H1 (cell line): ENCODE measurements around the gene PDE8B. TPM values are rescaled to one million over a fixed set of nuclear protein-coding genes. Genes with fewer than 3 reads are reported as not detected.

Source experiments
- CTCF ChIA-PET: fragments of 300-600 bp; sonication (Branson Sonifier 250); formaldehyde crosslinking; loops from one replicate; lab custom pipeline; 2021; ENCODE audit not compliant: partially characterized antibody; lab: Charles Lee
- POLR2A ChIA-PET: fragments of 300-600 bp; sonication (Branson Sonifier 250); formaldehyde crosslinking; loops from one replicate; lab custom pipeline; 2021; ENCODE audit warnings: inconsistent platforms; ENCODE audit not compliant: partially characterized antibody; lab: Charles Lee
- DNase-seq, 2 experiments: peaks; one replicate each; pipeline versions ENCODE4 v3.0.0 to v3.0.0-alpha.2; 2010 to 2022; ENCODE audit warnings: low spot score in 2 of 2, low read depth in 1 of 2, mixed read lengths in 1 of 2
- FAIRE-seq: peaks from 2 replicates; lab custom pipeline; 2011; peaks lifted over from hg19 to GRCh38; lab: Jason Lieb, UNC
- H2AFZ ChIP-seq: 2 replicates; pipeline ENCODE4 v1.8.1; 2012; ENCODE audit warnings: low read length, inconsistent platforms
- H2AK5ac ChIP-seq: 2 replicates; pipeline ENCODE4 v1.6.1; 2013; ENCODE audit warnings: low read depth, low read length
- H2BK120ac ChIP-seq: replicated peaks from 2 replicates; pipeline ENCODE3; 2013; ENCODE audit warnings: low read depth, low read length, inconsistent platforms
- H2BK12ac ChIP-seq: 2 replicates; pipeline ENCODE4 v1.6.1; 2013; ENCODE audit warnings: low read depth, low read length
- H2BK15ac ChIP-seq: 2 replicates; pipeline ENCODE4 v1.6.1; 2013; ENCODE audit warnings: low read length
- H2BK20ac ChIP-seq: 2 replicates; pipeline ENCODE4 v1.6.1; 2013; ENCODE audit warnings: low read length
- H2BK5ac ChIP-seq: 2 replicates; pipeline ENCODE4 v1.6.1; 2013; ENCODE audit warnings: low read depth, low read length
- H3K14ac ChIP-seq: 2 replicates; pipeline ENCODE4 v1.6.1; 2013; ENCODE audit warnings: inconsistent platforms; ENCODE audit not compliant: insufficient read length
- H3K18ac ChIP-seq: 2 replicates; pipeline ENCODE4 v1.6.1; 2013; ENCODE audit warnings: low read length; ENCODE audit errors: extremely low read depth
- H3K23ac ChIP-seq: 2 replicates; pipeline ENCODE4 v1.6.1; 2013; ENCODE audit warnings: inconsistent platforms; ENCODE audit not compliant: insufficient read length
- H3K23me2 ChIP-seq: 2 replicates; pipeline ENCODE4 v1.6.1; 2013; ENCODE audit warnings: low read depth, low read length
- H3K27ac ChIP-seq: 2 replicates; pipeline ENCODE4 v1.6.1; 2011; ENCODE audit warnings: low read depth, low read length, inconsistent platforms
- H3K27me3 ChIP-seq, 4 experiments: replicated peaks in 1 of 4; 1 replicate in 1 of 4; 2 replicates in 3 of 4; pipeline versions ENCODE4 v1.6.1 to v1.8.1; 2011 to 2013; ENCODE audit warnings: low read length in 3 of 4, mild to moderate bottlenecking in 3 of 4, inconsistent platforms in 2 of 4, mixed read lengths in 2 of 4, moderate library complexity in 1 of 4; ENCODE audit not compliant: control insufficient read depth in 3 of 4, insufficient read depth in 3 of 4; ENCODE audit errors: extremely low read depth in 1 of 4
- H3K36me3 ChIP-seq, 4 experiments: 2 replicates each; pipeline versions ENCODE4 v1.6.1 to v1.8.1; 2011 to 2013; ENCODE audit warnings: mild to moderate bottlenecking in 4 of 4, low read length in 3 of 4, moderate library complexity in 2 of 4, control low read depth in 1 of 4, inconsistent platforms in 1 of 4; ENCODE audit not compliant: insufficient read depth in 4 of 4, control insufficient read depth in 2 of 4
- H3K4ac ChIP-seq: replicated peaks from 2 replicates; pipeline ENCODE3; 2013; ENCODE audit warnings: low read length, low read depth, mixed read lengths, inconsistent platforms; ENCODE audit not compliant: insufficient read length
- H3K4me1 ChIP-seq, 4 experiments: replicated peaks in 1 of 4; 1 replicate in 1 of 4; 2 replicates in 3 of 4; pipeline versions ENCODE4 v1.6.1 to v1.8.1; 2011 to 2013; ENCODE audit warnings: low read length in 3 of 4, inconsistent platforms in 2 of 4, mixed read lengths in 1 of 4; ENCODE audit not compliant: insufficient read depth in 4 of 4, control insufficient read depth in 3 of 4
- H3K4me2 ChIP-seq, 2 experiments: 2 replicates each; pipeline versions ENCODE4 v1.6.1 to v1.8.1; 2011 to 2013; ENCODE audit warnings: low read depth in 2 of 2, low read length in 2 of 2, control low read depth in 1 of 2, inconsistent platforms in 1 of 2, mild to moderate bottlenecking in 1 of 2; ENCODE audit not compliant: insufficient read depth in 1 of 2
- H3K4me3 ChIP-seq, 4 experiments: fragments of 200-600, 300-600 bp in 1 of 4; sonication (generic), shearing (Covaris generic), sonication (Bioruptor Twin) in 1 of 4; 2 replicates each; pipeline versions ENCODE4 v1.5.1 to v1.8.1; 2011 to 2016; ENCODE audit warnings: low read length in 4 of 4, low read depth in 3 of 4, control low read depth in 2 of 4, inconsistent platforms in 2 of 4, mild to moderate bottlenecking in 2 of 4, mixed read lengths in 1 of 4, moderate library complexity in 1 of 4; ENCODE audit not compliant: insufficient read depth in 2 of 4; ENCODE audit errors: extremely low read depth in 1 of 4
- H3K56ac ChIP-seq: replicated peaks from 2 replicates; pipeline ENCODE3; 2013; ENCODE audit warnings: low read depth, mild to moderate bottlenecking, mixed read lengths, low read length, inconsistent platforms; ENCODE audit not compliant: insufficient read length
- H3K79me1 ChIP-seq: 2 replicates; pipeline ENCODE4 v1.6.1; 2013; ENCODE audit warnings: low read depth, low read length, control low read depth
- H3K79me2 ChIP-seq, 2 experiments: 2 replicates each; pipeline versions ENCODE4 v1.6.1 to v1.8.1; 2012 to 2013; ENCODE audit warnings: low read length in 2 of 2, mild to moderate bottlenecking in 2 of 2, inconsistent platforms in 1 of 2; ENCODE audit not compliant: insufficient read depth in 2 of 2, control insufficient read depth in 1 of 2
- H3K9ac ChIP-seq, 4 experiments: replicated peaks in 1 of 4; 1 replicate in 1 of 4; 2 replicates in 3 of 4; pipeline versions ENCODE4 v1.6.1 to v1.8.1; 2011 to 2013; ENCODE audit warnings: low read depth in 3 of 4, low read length in 3 of 4, control low read depth in 2 of 4, mild to moderate bottlenecking in 2 of 4, moderate library complexity in 2 of 4, inconsistent platforms in 1 of 4; ENCODE audit errors: extremely low read depth in 1 of 4
- H3K9me3 ChIP-seq, 2 experiments: 2 replicates each; pipeline versions ENCODE4 v1.6.1 to v1.8.1; 2012 to 2013; ENCODE audit warnings: mild to moderate bottlenecking in 2 of 2, moderate library complexity in 2 of 2, control low read depth in 1 of 2, inconsistent platforms in 1 of 2, low read depth in 1 of 2, low read length in 1 of 2, mixed read lengths in 1 of 2; ENCODE audit not compliant: insufficient read depth in 2 of 2
- H4K20me1 ChIP-seq, 2 experiments: replicated peaks in 1 of 2; 2 replicates each; pipeline versions ENCODE3 to v1.8.1; 2011 to 2013; ENCODE audit warnings: inconsistent platforms in 2 of 2, low read length in 2 of 2, mild to moderate bottlenecking in 1 of 2; ENCODE audit not compliant: insufficient read depth in 2 of 2, control insufficient read depth in 1 of 2
- H4K5ac ChIP-seq: 2 replicates; pipeline ENCODE4 v1.6.1; 2013; ENCODE audit warnings: low read length, low read depth, mixed read lengths, inconsistent platforms; ENCODE audit not compliant: insufficient read length
- H4K8ac ChIP-seq: 2 replicates; pipeline ENCODE4 v1.8.0; 2013; ENCODE audit warnings: mild to moderate bottlenecking, moderate library complexity, low read length, inconsistent platforms; ENCODE audit not compliant: insufficient read depth; ENCODE audit errors: extremely low read depth
- H4K91ac ChIP-seq: replicated peaks from 2 replicates; pipeline ENCODE3; 2013; ENCODE audit warnings: low read length, mixed read lengths, inconsistent platforms; ENCODE audit not compliant: insufficient read length
- CBX5 ChIP-seq: fragments of 300-800, 300-1000 bp; sonication (generic); IDR thresholded peaks from 2 replicates; pipeline ENCODE4 v1.7.1; 2016; ENCODE audit warnings: antibody characterized with exemption, low read length, low read depth
- CHD1 ChIP-seq: IDR thresholded peaks from 2 replicates; pipeline ENCODE4 v1.6.1; 2012; ENCODE audit warnings: low read depth, low read length, improper control_type of control experiment
- E2F6 ChIP-seq: IDR thresholded peaks from 2 replicates; pipeline ENCODE4 v1.6.1; 2012; ENCODE audit warnings: inconsistent platforms
- EGR1 ChIP-seq: IDR thresholded peaks from 2 replicates; pipeline ENCODE4 v1.6.1; 2011; ENCODE audit warnings: low read depth, low read length, borderline replicate concordance
- EP300 ChIP-seq, 2 experiments: IDR thresholded peaks; 1 replicate in 1 of 2; 2 replicates in 1 of 2; pipeline ENCODE4 v1.6.1; 2011 to 2012; ENCODE audit warnings: low read depth in 2 of 2, low read length in 2 of 2, mild to moderate bottlenecking in 2 of 2, borderline replicate concordance in 1 of 2, inconsistent platforms in 1 of 2, moderate library complexity in 1 of 2
- EZH2 ChIP-seq: fragments of 200-600 bp; sonication (generic); IDR thresholded peaks from 2 replicates; pipeline ENCODE4 v1.7.1; 2012; ENCODE audit warnings: low read depth, mild to moderate bottlenecking, moderate library complexity, low read length, inconsistent platforms; ENCODE audit not compliant: severe bottlenecking
- KDM5A ChIP-seq: fragments of 200-600 bp; IDR thresholded peaks from 2 replicates; pipeline ENCODE4 v1.7.1; 2012; ENCODE audit warnings: mild to moderate bottlenecking, low read length, inconsistent platforms, mixed read lengths
- NRF1 ChIP-seq: IDR thresholded peaks from 2 replicates; pipeline ENCODE4 v1.6.1; 2011; ENCODE audit warnings: mild to moderate bottlenecking, low read depth, low read length, improper control_type of control experiment
- POU5F1 ChIP-seq: IDR thresholded peaks from 2 replicates; pipeline ENCODE4 v1.6.1; 2011; ENCODE audit warnings: low read depth, mild to moderate bottlenecking, low read length, moderate library complexity
- RXRA ChIP-seq: IDR thresholded peaks from 2 replicates; pipeline ENCODE4 v1.6.1; 2011; ENCODE audit warnings: low read depth, mild to moderate bottlenecking, low read length, moderate library complexity; ENCODE audit not compliant: insufficient read depth
- SIX5 ChIP-seq: IDR thresholded peaks from 2 replicates; pipeline ENCODE4 v1.6.1; 2011; ENCODE audit warnings: mild to moderate bottlenecking, low read depth, low read length
- TAF1 ChIP-seq: IDR thresholded peaks from 2 replicates; pipeline ENCODE4 v1.6.1; 2011; ENCODE audit warnings: mild to moderate bottlenecking, low read depth, low read length
- TEAD4 ChIP-seq: IDR thresholded peaks from 2 replicates; pipeline ENCODE4 v1.6.1; 2012; ENCODE audit warnings: low read depth, low read length, inconsistent platforms, mixed read lengths
- YY1 ChIP-seq: IDR thresholded peaks from 2 replicates; pipeline ENCODE4 v1.6.1; 2011; ENCODE audit warnings: low read depth, mild to moderate bottlenecking, low read length
- ZNF274 ChIP-seq: IDR thresholded peaks from 2 replicates; pipeline ENCODE4 v1.7.0; 2012; ENCODE audit warnings: low read length, borderline replicate concordance; ENCODE audit errors: extremely low read depth
- WGBS, 2 experiments: shearing (Covaris generic) in 1 of 2; methylation state at CpG; one replicate each; pipeline versions ENCODE4 v1.1.6 to v1.1.7; 2013 to 2015; ENCODE audit warnings: low lambda C conversion rate in 2 of 2, mixed read lengths in 2 of 2, inconsistent platforms in 1 of 2, low coverage in 1 of 2, missing lambda C conversion rate in 1 of 2; ENCODE audit not compliant: insufficient replicate concordance in 2 of 2, insufficient coverage in 1 of 2, insufficient read length in 1 of 2; ENCODE audit errors: extremely low coverage in 1 of 2, missing lambda C conversion rate in 1 of 2; 5-methylcytosine and 5-hydroxymethylcytosine counted together
- polyA plus RNA-seq, 7 experiments: library from polyadenylated mRNA; depleted of rRNA in 3 of 7; stranded (reverse) in 5 of 7; unstranded in 2 of 7; fragments of >200 nt in 5 of 7; fragments of 200-250 nt in 2 of 7; gene quantifications; 1 replicate in 5 of 7; 2 replicates in 1 of 7; 4 replicates in 1 of 7; pipeline versions ENCODE4 v1.2.1 to v1.2.3, GENCODE V29; 2011 to 2013; ENCODE audit warnings: missing spikeins in 2 of 7, mixed read lengths in 2 of 7
- total RNA-seq: library from RNA; stranded (reverse); fragmentation: NEBNext Ultra II Directional; extraction: Animal tissue kit (Norgen Biotek cat#: 25700); gene quantifications from 2 replicates; pipeline ENCODE4 v1.2.1, GENCODE V29; 2021

PDE8B gene
- total and polyA plus RNA-seq, 2 of the 8 experiments (the other 6 are each of a cell fraction or from before 2014, with no cell fraction given), result 0.32 to 1.1 TPM

- Histone ChIP-seq H4K5ac (no peak overlapping the region), H3K27me3 (peaks cover 0 to under 1% (median under 1%) of the 10 kb centered on the region in 4 experiments; a peak in 4 of 7 replicates), H3K9me3 (no peaks in the 10 kb centered on the region), H3K23me2 (no peaks in the 10 kb centered on the region), H4K8ac (no peak overlapping the region), H3K23ac (no peak overlapping the region), H2BK20ac (no peak overlapping the region), H4K91ac (no peak overlapping the region), H3K56ac (no peak overlapping the region), H3K27ac (no peak overlapping the region), H3K14ac (no peak overlapping the region), H3K4me3 (no peak overlapping the region), H3K4me2 (no peak overlapping the region), H3K9ac (no peak overlapping the region), H2BK5ac (no peak overlapping the region), H3K18ac (no peak overlapping the region), H3K79me2 (no peaks in the 10 kb centered on the region), H2AFZ (no peak overlapping the region), H2BK120ac (no peak overlapping the region), H3K4me1 (no peaks in the 10 kb centered on the region), H3K36me3 (no peaks in the 10 kb centered on the region), H4K20me1 (no peaks in the 10 kb centered on the region), H3K4ac (no peak overlapping the region), H2BK12ac (no peak overlapping the region), H2AK5ac (no peak overlapping the region), H3K79me1 (no peaks in the 10 kb centered on the region), H2BK15ac (no peak overlapping the region)
- CTCF ChIA-PET, result no interaction called here
- DNase-seq (no peak), FAIRE-seq (no peak)
- 85% methylated on average over 3 of the region's 3 CpGs; no CpG with 5 or more reads in 1 of the 2 experiments for WGBS, 2 experiments
- POLR2A ChIA-PET, result no interaction called here
- TF ChIP-seq POU5F1, result no peak
- TF ChIP-seq EZH2, result no peak
- no peak for TF ChIP-seq KDM5A
- no peak for TF ChIP-seq NRF1
- no peak for TF ChIP-seq CBX5
- no peak for TF ChIP-seq TEAD4
- no peak for TF ChIP-seq EP300 (IDR thresholded peaks at IDR 0.05; ENCODE audit: borderline replicate concordance in 1 of 2, low read depth in 2 of 2, low read length in 2 of 2)
- TF ChIP-seq RXRA, result no peak
- TF ChIP-seq YY1, result no peak
- no peak for TF ChIP-seq EGR1
- TF ChIP-seq TAF1, result no peak
- TF ChIP-seq SIX5, result no peak
- no peak for TF ChIP-seq CHD1
- no peak for TF ChIP-seq E2F6
- no peak for TF ChIP-seq ZNF274
Observed at GRCh38 chr5:77302653-77303052, 92.2 kb downstream of the PDE8B start.
